Vagina (tissue), 2 donors: ENCODE measurements around the gene LRIT3.

Experiments used
- CTCF ChIP-seq, 3 experiments: fragments of 450-650 bp in 2 of 3; fragments of 200-600 bp in 1 of 3; sonication (generic) in 1 of 3; IDR thresholded peaks; one replicate each; pipeline ENCODE4 v1.5.1; 2017 to 2019; ENCODE audit warnings: antibody characterized with exemption in 3 of 3, mild to moderate bottlenecking in 2 of 3, moderate library complexity in 2 of 3
- POLR2AphosphoS5 ChIP-seq, 2 donors: sonication (generic); formaldehyde crosslinking; IDR thresholded peaks; one replicate each; pipeline ENCODE4 v1.9.0; 2017; ENCODE audit warnings: antibody characterized with exemption in 2 of 2, mild to moderate bottlenecking in 2 of 2, low read depth in 1 of 2; ENCODE audit not compliant: insufficient read depth in 1 of 2

- TF ChIP-seq CTCF (IDR thresholded peaks at IDR 0.05): no peak
- TF ChIP-seq POLR2AphosphoS5 (IDR thresholded peaks at IDR 0.05; ENCODE audit: insufficient read depth in 1 of 2, low read depth in 1 of 2): no peak
These were observed 39.2 kb downstream of the LRIT3 start for GRCh38 chr4:109887071-109887470.
